Measurements from ENCODE around the gene NUP133. TPM values are rescaled to one million over a fixed set of nuclear protein-coding genes. Genes with fewer than 3 reads are reported as not detected.

The NUP133 gene
- total RNA-seq, 1 donor from 2014 or later, result 42.9 TPM

DNA sequence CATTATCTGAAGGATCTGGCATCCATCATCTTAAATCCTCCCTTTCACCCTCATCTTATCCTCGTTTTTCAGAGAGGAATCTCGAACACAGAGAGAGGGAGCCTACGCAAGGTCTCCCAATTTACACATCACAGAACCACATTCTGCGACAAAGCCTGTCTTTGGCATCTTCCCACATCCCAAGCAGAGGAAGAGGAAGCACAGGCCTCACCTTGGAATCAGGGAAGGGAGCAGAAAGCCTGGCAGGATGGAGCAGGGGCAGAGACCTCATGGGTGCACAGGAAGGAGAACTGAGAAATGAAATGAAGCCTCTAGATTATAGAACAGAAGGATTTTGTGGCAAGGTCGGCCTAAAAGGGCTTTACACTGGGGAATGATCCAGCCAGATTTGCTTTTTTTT lies 44.6 kb upstream of the NUP133 start:
- Mint-ChIP-seq H3K36me3 (ENCODE audit: unreplicated experiment) (no peaks in the 10 kb centered on the region), H3K4me3 (ENCODE audit: unreplicated experiment) (no peak overlapping the region), H3K27me3 (ENCODE audit: unreplicated experiment) (no peaks in the 10 kb centered on the region), H3K4me1 (ENCODE audit: low read depth, unreplicated experiment) (peaks cover 19% of the 10 kb centered on the region), H3K27ac (ENCODE audit: unreplicated experiment) (no peak overlapping the region), H3K9me3 (ENCODE audit: unreplicated experiment) (peaks cover 2% of the 10 kb centered on the region)
- no peak for DNase-seq
- TF ChIP-seq CTCF (IDR thresholded peaks at IDR 0.05; ENCODE audit: partially characterized antibody, unreplicated experiment), result no peak

GRCh38 chr1:229550812-229551567 lies 42.8 kb upstream of the NUP133 start:
- Mint-ChIP-seq H3K9me3 (ENCODE audit: unreplicated experiment) (no peaks in the 10 kb centered on the region), H3K36me3 (ENCODE audit: unreplicated experiment) (no peaks in the 10 kb centered on the region), H3K27me3 (ENCODE audit: unreplicated experiment) (no peaks in the 10 kb centered on the region), H3K4me1 (ENCODE audit: low read depth, unreplicated experiment) (peaks cover 10% of the 10 kb centered on the region), H3K4me3 (ENCODE audit: unreplicated experiment) (no peak overlapping the region), H3K27ac (ENCODE audit: unreplicated experiment) (no peak overlapping the region)
- TF ChIP-seq CTCF (IDR thresholded peaks at IDR 0.05; ENCODE audit: partially characterized antibody, unreplicated experiment), result no peak
- DNase-seq, result no peak

- Mint-ChIP-seq H3K4me3 (ENCODE audit: unreplicated experiment) (no peak overlapping the region), H3K27me3 (ENCODE audit: unreplicated experiment) (no peaks in the 10 kb centered on the region), H3K4me1 (ENCODE audit: low read depth, unreplicated experiment) (peaks cover 2% of the 10 kb centered on the region), H3K36me3 (ENCODE audit: unreplicated experiment) (no peaks in the 10 kb centered on the region), H3K27ac (ENCODE audit: unreplicated experiment) (no peak overlapping the region), H3K9me3 (ENCODE audit: unreplicated experiment) (no peaks in the 10 kb centered on the region)
- TF ChIP-seq CTCF (IDR thresholded peaks at IDR 0.05; ENCODE audit: partially characterized antibody, unreplicated experiment), result no peak
- DNase-seq, result no peak
Observed at GRCh38 chr1:229547542-229547941, 39.4 kb upstream of the NUP133 start.

GRCh38 chr1:229544587-229544986 lies 36.4 kb upstream of the NUP133 start:
- no peak for DNase-seq
- no peak overlapping the region for H3K27ac Mint-ChIP-seq (ENCODE audit: unreplicated experiment)
- H3K36me3 Mint-ChIP-seq (ENCODE audit: unreplicated experiment), result no peaks in the 10 kb centered on the region
- H3K4me1 Mint-ChIP-seq (ENCODE audit: low read depth, unreplicated experiment), result no peaks in the 10 kb centered on the region
- no peaks in the 10 kb centered on the region for H3K27me3 Mint-ChIP-seq (ENCODE audit: unreplicated experiment)
- no peak for TF ChIP-seq CTCF (IDR thresholded peaks at IDR 0.05; ENCODE audit: partially characterized antibody, unreplicated experiment)
- H3K4me3 Mint-ChIP-seq (ENCODE audit: unreplicated experiment), result no peak overlapping the region
- no peaks in the 10 kb centered on the region for H3K9me3 Mint-ChIP-seq (ENCODE audit: unreplicated experiment)

DNA sequence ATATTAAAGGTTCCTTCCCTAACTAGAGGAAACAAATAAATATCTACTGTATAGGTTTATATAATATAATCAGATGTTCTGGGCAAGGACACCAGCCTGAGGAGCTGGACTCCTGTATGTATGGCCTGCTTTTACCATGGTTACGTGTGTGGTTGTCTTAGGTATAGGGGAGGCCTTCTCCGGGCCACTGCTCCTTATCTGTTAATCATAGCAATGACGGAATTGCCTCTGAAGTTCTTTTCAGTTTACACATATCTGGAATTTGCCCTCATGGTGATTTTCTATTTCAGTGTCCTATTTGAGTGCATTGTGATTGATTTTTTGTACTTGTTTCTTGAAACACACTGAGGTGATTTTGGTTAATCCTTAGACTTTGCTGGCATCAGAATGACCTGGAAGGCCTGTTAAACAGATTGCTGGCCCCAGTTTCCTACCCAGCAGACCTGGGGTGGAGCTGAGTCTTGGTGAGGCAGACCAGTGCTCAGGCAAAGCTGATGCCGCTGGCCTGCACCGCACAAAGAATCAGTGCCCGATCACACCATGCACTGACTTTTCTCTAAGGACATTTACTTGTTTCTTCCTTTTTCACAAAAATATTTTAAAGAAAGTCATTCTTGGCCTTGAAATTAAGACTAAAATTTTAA lies 31.8 kb upstream of the NUP133 start:
- Mint-ChIP-seq H3K9me3 (ENCODE audit: unreplicated experiment) (no peaks in the 10 kb centered on the region), H3K27me3 (ENCODE audit: unreplicated experiment) (no peaks in the 10 kb centered on the region), H3K36me3 (ENCODE audit: unreplicated experiment) (no peaks in the 10 kb centered on the region), H3K4me3 (ENCODE audit: unreplicated experiment) (no peak overlapping the region), H3K27ac (ENCODE audit: unreplicated experiment) (no peak overlapping the region), H3K4me1 (ENCODE audit: low read depth, unreplicated experiment) (peaks cover 6% of the 10 kb centered on the region)
- no peak for DNase-seq
- TF ChIP-seq CTCF (IDR thresholded peaks at IDR 0.05; ENCODE audit: partially characterized antibody, unreplicated experiment), result no peak

Data from glutamatergic neuron (in vitro differentiated cells).